HL-60 (cell line): ENCODE results near the gene CELF2.

ENCODE experiments used
- DNase-seq, 2 experiments: peaks; one replicate each; pipeline ENCODE4 v3.0.0-alpha.2; 2010 to 2020; ENCODE audit warnings: low read depth in 1 of 2, low spot score in 1 of 2
- H3K27ac ChIP-seq: fragments of 250-450 bp; sonication (Bioruptor Pico); replicated peaks from 2 replicates; pipeline ENCODE4 v1.5.1; 2020; ENCODE audit warnings: mild to moderate bottlenecking, moderate library complexity
- H3K27me3 ChIP-seq: fragments of 250-450 bp; sonication (Bioruptor Pico); 2 replicates; pipeline ENCODE4 v1.5.1; 2021; ENCODE audit warnings: mild to moderate bottlenecking, moderate library complexity; ENCODE audit not compliant: insufficient read depth, poor library complexity, severe bottlenecking
- H3K4me3 ChIP-seq: replicated peaks from 2 replicates; pipeline ENCODE4 v1.5.1; 2011; ENCODE audit warnings: mild to moderate bottlenecking, control low read depth, low read length; ENCODE audit not compliant: insufficient read depth
- GABPA ChIP-seq: IDR thresholded peaks from 2 replicates; pipeline ENCODE4 v1.6.1; 2012; ENCODE audit warnings: low read depth
- POLR2AphosphoS5 ChIP-seq: IDR thresholded peaks from 2 replicates; pipeline ENCODE4 v1.6.1; 2012; ENCODE audit warnings: low read depth
- SPI1 ChIP-seq: IDR thresholded peaks from 2 replicates; pipeline ENCODE4 v1.6.1; 2012; ENCODE audit warnings: low read depth, mild to moderate bottlenecking, borderline replicate concordance
- TF ChIP-seq, protein P1 (sequence below): IDR thresholded peaks from one replicate; pipeline ENCODE4 v1.5.1; 2011; ENCODE audit warnings: low read length, control low read depth, inconsistent platforms; ENCODE audit not compliant: insufficient read depth
- TF ChIP-seq, protein P2 (sequence below): IDR thresholded peaks from 2 replicates; pipeline ENCODE4 v1.6.1; 2012; ENCODE audit warnings: low read depth; ENCODE audit not compliant: insufficient replicate concordance

The CELF2 gene

GRCh38 chr10:11212288-11213085 lies 194.8 kb downstream of the CELF2 start:
- TF ChIP-seq POLR2AphosphoS5 (no peak), SPI1 (no peak), GABPA (no peak)
- TF ChIP-seq, protein P1, sequence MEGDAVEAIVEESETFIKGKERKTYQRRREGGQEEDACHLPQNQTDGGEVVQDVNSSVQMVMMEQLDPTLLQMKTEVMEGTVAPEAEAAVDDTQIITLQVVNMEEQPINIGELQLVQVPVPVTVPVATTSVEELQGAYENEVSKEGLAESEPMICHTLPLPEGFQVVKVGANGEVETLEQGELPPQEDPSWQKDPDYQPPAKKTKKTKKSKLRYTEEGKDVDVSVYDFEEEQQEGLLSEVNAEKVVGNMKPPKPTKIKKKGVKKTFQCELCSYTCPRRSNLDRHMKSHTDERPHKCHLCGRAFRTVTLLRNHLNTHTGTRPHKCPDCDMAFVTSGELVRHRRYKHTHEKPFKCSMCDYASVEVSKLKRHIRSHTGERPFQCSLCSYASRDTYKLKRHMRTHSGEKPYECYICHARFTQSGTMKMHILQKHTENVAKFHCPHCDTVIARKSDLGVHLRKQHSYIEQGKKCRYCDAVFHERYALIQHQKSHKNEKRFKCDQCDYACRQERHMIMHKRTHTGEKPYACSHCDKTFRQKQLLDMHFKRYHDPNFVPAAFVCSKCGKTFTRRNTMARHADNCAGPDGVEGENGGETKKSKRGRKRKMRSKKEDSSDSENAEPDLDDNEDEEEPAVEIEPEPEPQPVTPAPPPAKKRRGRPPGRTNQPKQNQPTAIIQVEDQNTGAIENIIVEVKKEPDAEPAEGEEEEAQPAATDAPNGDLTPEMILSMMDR = no peak
- TF ChIP-seq, protein P2, sequence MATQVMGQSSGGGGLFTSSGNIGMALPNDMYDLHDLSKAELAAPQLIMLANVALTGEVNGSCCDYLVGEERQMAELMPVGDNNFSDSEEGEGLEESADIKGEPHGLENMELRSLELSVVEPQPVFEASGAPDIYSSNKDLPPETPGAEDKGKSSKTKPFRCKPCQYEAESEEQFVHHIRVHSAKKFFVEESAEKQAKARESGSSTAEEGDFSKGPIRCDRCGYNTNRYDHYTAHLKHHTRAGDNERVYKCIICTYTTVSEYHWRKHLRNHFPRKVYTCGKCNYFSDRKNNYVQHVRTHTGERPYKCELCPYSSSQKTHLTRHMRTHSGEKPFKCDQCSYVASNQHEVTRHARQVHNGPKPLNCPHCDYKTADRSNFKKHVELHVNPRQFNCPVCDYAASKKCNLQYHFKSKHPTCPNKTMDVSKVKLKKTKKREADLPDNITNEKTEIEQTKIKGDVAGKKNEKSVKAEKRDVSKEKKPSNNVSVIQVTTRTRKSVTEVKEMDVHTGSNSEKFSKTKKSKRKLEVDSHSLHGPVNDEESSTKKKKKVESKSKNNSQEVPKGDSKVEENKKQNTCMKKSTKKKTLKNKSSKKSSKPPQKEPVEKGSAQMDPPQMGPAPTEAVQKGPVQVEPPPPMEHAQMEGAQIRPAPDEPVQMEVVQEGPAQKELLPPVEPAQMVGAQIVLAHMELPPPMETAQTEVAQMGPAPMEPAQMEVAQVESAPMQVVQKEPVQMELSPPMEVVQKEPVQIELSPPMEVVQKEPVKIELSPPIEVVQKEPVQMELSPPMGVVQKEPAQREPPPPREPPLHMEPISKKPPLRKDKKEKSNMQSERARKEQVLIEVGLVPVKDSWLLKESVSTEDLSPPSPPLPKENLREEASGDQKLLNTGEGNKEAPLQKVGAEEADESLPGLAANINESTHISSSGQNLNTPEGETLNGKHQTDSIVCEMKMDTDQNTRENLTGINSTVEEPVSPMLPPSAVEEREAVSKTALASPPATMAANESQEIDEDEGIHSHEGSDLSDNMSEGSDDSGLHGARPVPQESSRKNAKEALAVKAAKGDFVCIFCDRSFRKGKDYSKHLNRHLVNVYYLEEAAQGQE = no peak
- no peak for DNase-seq
- Histone ChIP-seq H3K4me3 (no peak overlapping the region), H3K27ac (no peak overlapping the region), H3K27me3 (no peaks in the 10 kb centered on the region)

GRCh38 chr10:11213137-11213536 lies 195.5 kb downstream of the CELF2 start:
- Histone ChIP-seq H3K4me3 (no peak overlapping the region), H3K27ac (no peak overlapping the region), H3K27me3 (no peaks in the 10 kb centered on the region)
- TF ChIP-seq, protein P1 = no peak
- TF ChIP-seq GABPA (no peak), SPI1 (no peak), POLR2AphosphoS5 (no peak)
- TF ChIP-seq, protein P2 = no peak
- no peak for DNase-seq

GRCh38 chr10:11214407-11214806 lies 196.7 kb downstream of the CELF2 start:
- H3K27ac ChIP-seq = no peak overlapping the region
- DNase-seq = no peak
- no peak for TF ChIP-seq GABPA
- TF ChIP-seq, protein P1 = no peak
- TF ChIP-seq POLR2AphosphoS5 = no peak
- no peak for TF ChIP-seq SPI1
- TF ChIP-seq, protein P2 = no peak
- no peak overlapping the region for H3K4me3 ChIP-seq
- no peaks in the 10 kb centered on the region for H3K27me3 ChIP-seq
